Tibial nerve (tissue), 4 donors: ENCODE data around the gene MYH3.

Source experiments
- EP300 ChIP-seq, 2 donors: sonication (generic); formaldehyde crosslinking; IDR thresholded peaks; one replicate each; pipeline ENCODE4 v1.6.1; 2017; ENCODE audit warnings: antibody characterized with exemption in 2 of 2, mild to moderate bottlenecking in 1 of 2
- TF ChIP-seq, protein P1 (sequence below), 5 experiments: fragments of 200-600 bp in 3 of 5; fragments of 450-650 bp in 2 of 5; sonication (generic) in 3 of 5; IDR thresholded peaks; one replicate each; pipeline ENCODE4 v1.5.1; 2016 to 2019; ENCODE audit warnings: antibody characterized with exemption in 5 of 5, mild to moderate bottlenecking in 3 of 5, moderate library complexity in 2 of 5

DNA sequence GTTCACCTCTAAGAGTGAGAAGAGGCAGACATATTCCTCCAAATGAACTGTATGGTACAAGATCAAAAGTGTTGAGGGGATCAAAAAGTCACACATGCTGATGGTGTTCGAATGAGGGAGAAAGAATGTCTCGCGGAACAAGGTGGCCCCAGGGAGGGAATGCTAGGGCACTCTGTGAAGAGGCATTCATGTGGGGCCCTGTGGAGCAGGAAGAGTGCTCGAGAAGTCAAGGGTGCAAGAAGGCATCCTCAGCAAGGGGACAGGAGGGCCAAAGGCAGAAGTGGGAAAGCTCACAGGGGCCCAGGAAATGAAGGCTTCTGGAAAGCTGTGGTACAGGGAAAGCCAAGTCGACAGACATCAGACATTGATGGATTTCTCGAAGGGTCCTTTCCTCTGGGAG is 6.1 kb upstream of the MYH3 start:
- TF ChIP-seq, protein P1, sequence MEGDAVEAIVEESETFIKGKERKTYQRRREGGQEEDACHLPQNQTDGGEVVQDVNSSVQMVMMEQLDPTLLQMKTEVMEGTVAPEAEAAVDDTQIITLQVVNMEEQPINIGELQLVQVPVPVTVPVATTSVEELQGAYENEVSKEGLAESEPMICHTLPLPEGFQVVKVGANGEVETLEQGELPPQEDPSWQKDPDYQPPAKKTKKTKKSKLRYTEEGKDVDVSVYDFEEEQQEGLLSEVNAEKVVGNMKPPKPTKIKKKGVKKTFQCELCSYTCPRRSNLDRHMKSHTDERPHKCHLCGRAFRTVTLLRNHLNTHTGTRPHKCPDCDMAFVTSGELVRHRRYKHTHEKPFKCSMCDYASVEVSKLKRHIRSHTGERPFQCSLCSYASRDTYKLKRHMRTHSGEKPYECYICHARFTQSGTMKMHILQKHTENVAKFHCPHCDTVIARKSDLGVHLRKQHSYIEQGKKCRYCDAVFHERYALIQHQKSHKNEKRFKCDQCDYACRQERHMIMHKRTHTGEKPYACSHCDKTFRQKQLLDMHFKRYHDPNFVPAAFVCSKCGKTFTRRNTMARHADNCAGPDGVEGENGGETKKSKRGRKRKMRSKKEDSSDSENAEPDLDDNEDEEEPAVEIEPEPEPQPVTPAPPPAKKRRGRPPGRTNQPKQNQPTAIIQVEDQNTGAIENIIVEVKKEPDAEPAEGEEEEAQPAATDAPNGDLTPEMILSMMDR (IDR thresholded peaks at IDR 0.05): no peak
- no peak for TF ChIP-seq EP300 (IDR thresholded peaks at IDR 0.05)
